Measurements from ENCODE around the gene LTB4R2. TPM values are rescaled to one million over a fixed set of nuclear protein-coding genes. Genes with fewer than 3 reads are reported as not detected.

LTB4R2 gene
- total RNA-seq, 1 experiment from 2014 or later: not detected

DNA sequence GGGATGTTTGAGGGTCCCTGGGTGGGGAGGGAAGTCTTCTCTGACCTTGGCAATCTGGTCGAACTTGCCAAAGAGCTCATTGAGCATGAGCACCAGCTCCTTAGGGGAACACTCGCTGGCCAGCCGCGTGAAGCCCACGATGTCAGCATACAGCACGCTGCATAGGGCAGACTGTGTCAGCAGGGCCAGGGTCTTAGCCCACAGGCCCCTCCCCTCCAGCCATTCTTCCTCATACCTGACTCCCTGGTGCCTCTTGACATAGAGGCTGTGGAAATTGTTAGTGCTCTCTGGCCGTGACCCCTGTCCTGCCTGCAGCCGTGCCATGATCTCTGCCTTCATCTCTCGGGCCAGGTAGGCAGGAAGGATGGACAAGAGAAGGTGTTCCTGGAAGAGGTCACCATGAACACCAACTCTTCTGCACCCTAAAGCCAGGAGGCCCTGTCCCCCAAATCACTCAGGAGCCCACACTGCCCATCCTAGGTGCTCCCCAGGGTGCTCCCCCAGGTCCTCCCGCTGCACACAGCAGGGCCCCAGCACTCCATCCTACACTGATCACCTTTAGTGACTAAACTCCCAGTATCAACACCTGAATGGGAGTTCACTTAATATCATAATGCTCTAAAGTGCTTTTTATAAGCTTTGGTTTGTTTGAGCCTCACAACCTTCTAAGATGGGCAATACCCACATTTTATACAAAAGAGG is 21.2 kb downstream of the LTB4R2 start:
- in situ Hi-C loops (cut with HindIII; ENCODE audit: low pct_unique_long_range_greater_than_20kb, low sequenced_read_pairs): loop anchor here (10.0 kb wide), 1 partner anchor 104 kb away; no protein-coding TSS in a partner anchor
- no peak for DNase-seq (ENCODE audit: low read depth)

DNA sequence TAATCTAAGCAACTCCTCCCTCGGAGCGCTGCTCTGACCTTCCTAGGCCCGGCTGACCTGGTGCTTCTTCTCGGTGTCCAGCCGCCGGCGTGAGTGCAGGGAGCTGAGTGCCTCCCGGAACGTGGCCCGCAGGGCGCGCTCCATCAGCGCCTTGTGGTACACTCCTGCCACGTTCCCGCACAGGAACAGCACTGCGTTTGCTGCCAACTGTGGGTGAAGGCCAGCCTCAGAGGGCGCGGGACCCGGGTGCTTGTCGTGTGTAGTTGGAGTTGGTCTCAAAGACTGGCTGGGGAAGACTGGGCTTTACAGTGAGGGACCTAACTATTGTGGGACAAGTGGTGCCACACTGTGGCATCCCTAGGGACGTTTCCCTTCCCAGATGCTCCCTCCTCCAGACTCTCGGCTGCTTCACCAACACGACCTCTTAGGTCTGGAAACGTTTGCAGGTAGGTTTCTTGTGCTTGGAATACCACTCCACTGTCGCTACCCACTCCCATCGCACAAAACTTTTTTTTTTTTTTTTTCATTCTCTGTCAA is 21.9 kb downstream of the LTB4R2 start:
- in situ Hi-C loops (cut with HindIII; ENCODE audit: low pct_unique_long_range_greater_than_20kb, low sequenced_read_pairs): loop anchor here (10.0 kb wide), 1 partner anchor 103 kb away; no protein-coding TSS in a partner anchor
- DNase-seq (ENCODE audit: low read depth): no peak

DNA sequence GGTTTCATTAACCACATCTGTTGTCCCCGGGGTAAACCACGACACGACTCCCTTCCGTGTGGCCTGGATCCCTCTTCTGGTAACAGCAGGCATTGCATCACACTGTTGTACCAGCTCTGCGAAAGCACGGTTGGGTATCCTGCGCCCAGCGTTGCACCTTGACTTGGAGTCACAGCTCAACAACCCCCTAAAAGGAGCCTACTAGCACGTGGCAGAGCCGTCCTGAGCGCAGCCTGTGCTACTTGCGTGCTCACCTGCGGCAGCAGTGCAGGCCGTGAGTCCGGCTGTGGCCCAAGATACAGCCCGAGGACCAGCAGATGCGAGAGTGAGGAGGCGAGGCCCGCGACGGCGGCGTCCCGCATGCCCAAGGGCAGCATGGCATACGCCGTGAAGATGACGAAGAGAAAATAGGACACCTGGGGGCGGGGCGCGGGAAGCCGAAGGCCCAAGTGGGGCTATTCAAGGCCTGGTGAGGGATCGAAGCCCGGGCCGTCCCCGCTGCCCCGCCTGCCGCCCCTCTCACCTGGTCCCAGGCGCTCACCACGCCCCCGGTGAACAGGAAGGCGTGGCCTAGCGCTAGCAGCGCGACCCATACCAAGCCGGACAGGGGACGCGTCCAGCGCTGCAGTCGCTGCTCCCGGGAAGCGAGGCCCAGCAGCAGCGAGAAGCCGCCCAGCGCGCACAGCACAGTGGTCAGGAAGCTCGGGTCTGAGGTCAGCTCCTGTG is 22.5 kb downstream of the LTB4R2 start:
- DNase-seq (ENCODE audit: low read depth): peak; percentile 22
- in situ Hi-C loops (cut with HindIII; ENCODE audit: low pct_unique_long_range_greater_than_20kb, low sequenced_read_pairs): loop anchor here (10.0 kb wide), 1 partner anchor 102 kb away; no protein-coding TSS in a partner anchor

DNA sequence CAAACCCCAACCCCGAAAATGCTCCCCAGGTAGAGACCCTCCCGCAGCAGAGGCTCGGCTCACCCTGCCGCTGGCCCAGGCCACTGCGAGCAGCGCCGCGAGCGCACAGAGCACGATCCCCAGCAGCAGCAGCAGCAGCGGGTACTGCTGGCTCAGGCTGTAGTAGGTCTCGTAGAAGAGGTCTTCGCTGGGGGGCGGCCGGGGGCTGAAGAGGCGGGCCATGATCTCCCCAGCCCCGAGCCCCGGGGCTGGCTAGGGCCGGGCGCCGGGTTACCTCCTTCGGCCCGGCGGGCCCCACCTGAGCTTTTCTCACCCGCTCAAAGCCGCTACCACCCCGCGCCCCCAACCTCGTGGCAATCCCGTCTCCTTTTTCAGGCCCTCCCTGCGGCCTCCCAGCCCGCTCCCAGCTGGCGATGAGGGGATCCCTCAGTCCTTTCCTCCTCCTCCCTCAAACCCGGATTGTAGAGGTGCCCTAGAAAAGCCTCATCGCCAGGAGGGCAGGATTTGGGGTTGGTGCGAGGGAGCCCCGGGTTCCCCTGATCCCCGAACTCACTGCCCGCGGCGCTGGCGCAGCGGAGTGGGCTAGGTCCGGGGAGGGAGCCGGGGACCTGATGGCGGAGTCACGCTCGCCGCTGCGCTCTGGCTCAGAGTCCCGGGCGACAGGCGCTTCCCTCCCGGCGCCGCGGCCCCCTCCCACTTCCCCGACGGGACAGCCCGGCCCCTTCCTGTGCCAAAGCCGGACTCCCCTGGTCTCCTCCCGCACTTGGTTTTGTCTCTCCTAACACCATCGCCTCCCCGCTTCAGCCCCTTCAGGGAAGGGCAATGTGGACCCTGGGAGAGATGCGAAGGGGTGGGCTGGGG is 24.7 kb downstream of the LTB4R2 start, which contains the start of gene ADCY4:
ADCY4 (minus strand) TSS at position 641 of the 861 bp plus-strand sequence; CDS start at position 222, 419 bp downstream.
- DNase-seq (ENCODE audit: low read depth): no peak
- in situ Hi-C loops (cut with HindIII; ENCODE audit: low pct_unique_long_range_greater_than_20kb, low sequenced_read_pairs): loop anchor here (10.0 kb wide), 1 partner anchor 100 kb away; no protein-coding TSS in a partner anchor

DNA sequence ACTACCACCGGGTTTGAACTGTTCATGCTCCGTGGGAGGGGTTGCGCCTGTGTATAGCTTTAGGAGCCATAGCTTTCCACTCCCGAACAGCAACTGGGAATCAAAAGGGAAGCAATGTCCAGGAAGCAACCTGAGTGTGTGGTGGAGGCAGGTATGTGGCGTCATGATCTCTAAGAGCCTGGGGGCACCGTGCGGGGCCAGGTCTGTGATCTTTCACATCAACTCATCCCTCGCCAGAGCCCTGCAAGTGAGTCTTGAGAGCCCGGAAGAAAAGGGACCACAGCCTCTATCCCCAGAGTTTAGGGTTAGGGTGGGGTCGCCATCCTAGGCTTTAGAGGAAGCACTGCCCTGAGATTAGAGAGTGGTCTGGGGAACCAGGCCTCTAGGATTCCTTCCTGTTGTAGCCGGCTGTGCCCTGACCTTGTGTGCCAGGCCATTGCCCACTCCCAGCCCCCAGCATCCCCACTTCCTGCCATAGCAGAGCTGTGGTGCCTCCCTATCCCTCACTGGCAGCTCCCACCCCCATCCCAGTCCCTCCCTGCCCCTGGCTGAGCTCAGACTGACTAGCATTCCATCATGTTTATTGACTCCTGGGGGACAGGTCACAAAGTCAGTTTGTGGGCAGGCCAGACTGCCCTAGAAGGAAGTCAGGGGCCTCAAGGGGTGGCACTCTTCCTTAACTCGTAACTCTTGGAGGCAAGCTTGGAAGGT is 25.7 kb downstream of the LTB4R2 start:
- DNase-seq (ENCODE audit: low read depth): no peak
- in situ Hi-C loops (cut with HindIII; ENCODE audit: low pct_unique_long_range_greater_than_20kb, low sequenced_read_pairs): loop anchor here (10.0 kb wide), 1 partner anchor 99 kb away; no protein-coding TSS in a partner anchor

DNA sequence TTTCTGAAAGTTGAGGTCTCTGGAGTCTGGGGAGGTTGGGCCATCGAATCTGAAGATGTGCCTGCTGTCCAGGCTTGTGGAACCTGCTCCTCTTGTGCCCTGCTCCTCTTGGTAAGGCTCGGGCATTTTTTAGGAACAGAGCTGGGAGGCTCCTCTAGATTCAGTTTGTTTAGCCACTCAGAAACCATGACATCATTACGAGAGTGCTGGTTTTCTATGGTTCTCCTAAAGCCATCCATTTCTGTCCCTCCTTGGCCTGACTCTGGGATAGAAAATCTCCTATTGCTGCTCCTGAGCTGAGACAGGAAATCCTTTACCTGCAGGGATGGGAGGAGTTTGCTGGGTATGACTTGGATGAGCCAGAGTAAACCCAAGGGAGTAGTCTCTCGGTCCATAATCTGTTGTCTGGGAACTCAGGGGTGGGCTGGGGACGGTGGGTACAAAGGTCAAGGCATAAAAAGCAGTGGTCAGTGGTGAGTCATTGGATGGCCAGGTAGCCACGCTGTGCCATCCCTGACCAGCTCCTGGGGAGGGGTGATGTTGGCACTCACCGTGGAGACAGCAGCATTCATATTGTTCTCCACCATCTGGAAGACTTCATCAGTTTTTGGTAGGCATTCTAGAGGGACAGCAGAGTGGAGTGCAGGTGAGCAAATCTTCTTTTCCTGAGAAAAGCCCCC is 27.3 kb downstream of the LTB4R2 start:
- in situ Hi-C loops (cut with HindIII; ENCODE audit: low pct_unique_long_range_greater_than_20kb, low sequenced_read_pairs): loop anchor here (10.0 kb wide), 1 partner anchor 98 kb away; no protein-coding TSS in a partner anchor
- DNase-seq (ENCODE audit: low read depth): no peak

DNA sequence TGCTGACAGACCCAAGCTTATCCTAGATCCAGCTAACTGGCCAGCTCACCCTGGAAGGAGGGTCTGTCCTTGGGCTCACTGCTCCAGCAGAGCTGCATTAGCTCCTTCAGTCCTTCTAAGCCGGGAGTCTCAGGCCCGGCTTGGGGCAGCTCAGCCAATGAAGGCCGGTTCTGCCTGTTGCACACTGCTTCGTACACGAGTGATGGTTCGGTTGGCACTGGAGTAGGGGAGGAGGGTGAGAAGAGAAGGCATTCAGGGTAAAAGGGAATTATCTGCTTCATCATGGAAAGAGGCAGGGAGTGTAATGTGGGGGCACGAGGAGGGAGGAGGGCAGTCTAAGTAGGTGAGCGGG is 27.9 kb downstream of the LTB4R2 start:
- in situ Hi-C loops (cut with HindIII; ENCODE audit: low pct_unique_long_range_greater_than_20kb, low sequenced_read_pairs): loop anchor here (10.0 kb wide), 1 partner anchor 97 kb away; no protein-coding TSS in a partner anchor
- DNase-seq (ENCODE audit: low read depth): no peak

DNA sequence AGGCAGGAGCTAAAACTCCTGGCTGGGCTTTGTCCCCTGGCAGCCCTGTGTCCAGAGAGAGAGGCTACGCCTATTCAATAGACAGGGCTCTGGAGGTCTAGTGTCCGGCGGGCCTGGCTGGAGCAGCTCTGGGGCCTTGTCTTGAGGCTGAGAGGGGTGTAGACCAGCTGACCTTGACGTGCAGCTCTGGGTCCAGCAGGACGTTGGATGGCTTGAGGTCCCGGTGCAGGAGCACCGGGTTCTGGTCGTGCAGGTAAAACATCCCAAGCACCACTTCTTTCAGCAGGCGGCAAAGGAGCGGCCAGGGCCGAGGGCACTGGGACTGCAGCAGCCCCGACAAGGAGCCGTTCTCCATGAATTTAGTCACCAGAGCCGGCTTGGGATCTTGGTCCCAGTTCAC is 28.9 kb downstream of the LTB4R2 start:
- in situ Hi-C loops (cut with HindIII; ENCODE audit: low pct_unique_long_range_greater_than_20kb, low sequenced_read_pairs): loop anchor here (10.0 kb wide), 1 partner anchor 96 kb away; no protein-coding TSS in a partner anchor
- DNase-seq (ENCODE audit: low read depth): no peak

DNA sequence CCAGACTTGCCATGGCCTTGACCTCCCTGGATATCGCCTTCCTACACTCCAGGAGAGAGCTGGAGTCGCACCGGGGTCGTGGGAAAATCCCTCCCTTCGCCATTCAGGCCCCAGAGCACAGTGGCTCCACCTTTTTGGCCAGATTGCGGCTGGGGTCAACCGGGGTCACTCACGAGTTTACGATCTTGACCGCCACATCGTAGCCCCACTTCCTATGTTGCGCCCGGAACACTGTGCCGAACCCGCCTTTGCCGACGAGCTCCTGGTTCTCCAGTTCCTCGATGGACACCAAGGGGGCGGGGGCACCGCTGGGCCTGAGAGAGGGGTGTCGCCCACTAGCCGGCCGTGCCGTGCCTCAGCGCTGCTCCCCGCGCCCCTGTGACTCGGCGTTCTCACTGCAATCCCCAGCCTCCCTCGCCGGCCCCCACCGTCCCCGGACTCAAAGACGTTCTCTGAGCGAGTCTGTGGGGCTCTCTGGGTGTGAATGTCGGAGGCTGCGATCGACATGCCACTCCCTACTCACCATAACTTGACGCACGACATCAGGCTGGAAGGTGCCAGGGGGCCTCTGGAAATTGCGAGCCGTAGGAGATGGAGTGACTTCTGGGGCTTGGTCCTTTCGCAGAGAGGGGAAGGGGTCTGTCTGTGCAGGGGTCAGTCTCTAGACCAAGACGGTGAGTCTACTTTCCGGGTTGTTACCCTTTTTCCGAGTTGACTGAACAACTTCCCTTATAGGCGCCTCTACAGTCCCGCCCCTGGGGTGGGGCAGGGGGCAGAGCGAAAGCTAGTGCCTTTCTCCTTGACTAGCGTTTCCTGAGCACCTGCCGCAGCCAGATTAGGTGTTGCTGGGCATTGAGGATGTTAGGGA is 29.6 kb downstream of the LTB4R2 start, which contains the start of gene RIPK3:
RIPK3 (minus strand) TSS at position 708 of the 868 bp plus-strand sequence; CDS start at position 543, 165 bp downstream.
- in situ Hi-C loops (cut with HindIII; ENCODE audit: low pct_unique_long_range_greater_than_20kb, low sequenced_read_pairs): loop anchor here (10.0 kb wide), 1 partner anchor 95 kb away; no protein-coding TSS in a partner anchor
- no peak for DNase-seq (ENCODE audit: low read depth)

DNA sequence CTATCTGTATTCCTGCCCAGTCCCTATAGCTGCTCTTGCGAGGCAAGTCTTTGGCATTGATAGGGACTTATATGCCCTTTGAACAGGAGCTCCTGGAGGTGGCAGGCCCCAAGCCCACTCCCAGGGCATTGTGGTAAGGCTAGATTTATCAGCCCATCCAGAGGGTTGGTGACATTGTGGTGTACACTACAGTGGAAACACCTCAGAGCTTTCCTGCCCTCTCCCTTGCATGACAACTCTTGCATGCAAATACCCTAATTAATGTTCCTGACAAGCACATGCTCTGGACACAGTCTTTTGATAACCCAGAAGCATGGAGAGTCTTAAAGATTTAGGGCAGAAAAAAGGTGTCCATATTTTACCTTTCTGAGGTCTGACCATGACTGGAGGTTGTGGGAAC is 30.7 kb downstream of the LTB4R2 start:
- in situ Hi-C loops (cut with HindIII; ENCODE audit: low pct_unique_long_range_greater_than_20kb, low sequenced_read_pairs): no loop called here
- DNase-seq (ENCODE audit: low read depth): no peak

DNA sequence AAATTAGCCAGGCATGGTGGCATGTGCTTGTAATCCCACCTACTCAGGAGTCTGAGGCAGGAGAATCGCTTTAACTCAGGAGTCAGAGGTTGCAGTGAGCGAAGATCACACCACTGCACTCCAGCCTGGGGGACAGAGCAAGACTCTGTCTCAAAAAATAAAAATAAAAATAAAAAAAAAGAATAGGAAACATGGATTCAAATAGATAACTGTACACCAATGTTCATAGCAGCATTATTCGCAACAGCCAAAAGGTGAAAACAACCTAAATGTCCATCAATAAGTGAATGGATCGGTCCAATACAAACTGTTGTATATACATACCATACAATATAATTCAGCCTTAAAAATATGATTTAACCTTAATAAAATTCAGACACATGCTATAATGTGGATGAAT is 32.9 kb downstream of the LTB4R2 start:
- DNase-seq (ENCODE audit: low read depth): no peak
- in situ Hi-C loops (cut with HindIII; ENCODE audit: low pct_unique_long_range_greater_than_20kb, low sequenced_read_pairs): no loop called here

DNA sequence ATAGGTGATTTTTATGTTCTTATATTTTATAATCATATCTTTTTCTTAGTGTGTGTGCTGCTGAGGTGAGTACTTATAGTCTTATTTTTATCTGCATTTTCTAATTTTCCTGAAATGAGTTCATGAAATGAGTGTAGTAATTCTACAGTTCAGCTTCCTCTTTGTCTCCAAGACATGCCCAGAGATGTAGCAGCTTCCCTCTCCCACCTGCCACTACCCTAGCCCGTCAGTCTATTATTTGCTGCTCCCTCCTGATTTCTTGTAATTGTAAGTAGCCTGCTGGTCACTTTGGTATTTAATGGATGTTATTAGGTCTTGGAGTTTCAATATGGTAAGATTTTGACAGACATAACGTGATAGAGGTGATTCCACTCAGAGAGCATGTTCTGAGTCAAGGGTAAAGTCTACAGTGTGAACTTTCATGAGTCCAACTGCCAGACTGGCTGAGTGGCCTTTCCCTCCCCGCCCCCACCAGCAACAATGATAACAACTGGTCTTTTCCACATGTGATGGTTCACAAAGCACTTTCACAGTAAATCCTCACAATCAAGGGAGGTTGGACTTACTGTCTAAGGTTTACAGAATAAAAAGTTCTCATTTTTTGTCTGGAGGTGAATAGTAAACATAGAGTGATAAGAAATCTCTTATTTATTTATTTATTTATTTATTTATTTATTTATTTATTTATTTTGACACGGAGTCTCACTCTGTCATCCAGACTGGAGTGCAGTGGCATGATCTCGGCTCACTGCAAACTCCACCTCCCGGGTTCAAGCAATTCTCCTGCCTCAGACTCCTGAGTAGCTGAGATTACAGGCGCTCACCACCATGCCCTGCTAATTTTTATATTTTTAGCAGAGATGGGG is 34.1 kb downstream of the LTB4R2 start:
- DNase-seq (ENCODE audit: low read depth): no peak
- in situ Hi-C loops (cut with HindIII; ENCODE audit: low pct_unique_long_range_greater_than_20kb, low sequenced_read_pairs): no loop called here

DNA sequence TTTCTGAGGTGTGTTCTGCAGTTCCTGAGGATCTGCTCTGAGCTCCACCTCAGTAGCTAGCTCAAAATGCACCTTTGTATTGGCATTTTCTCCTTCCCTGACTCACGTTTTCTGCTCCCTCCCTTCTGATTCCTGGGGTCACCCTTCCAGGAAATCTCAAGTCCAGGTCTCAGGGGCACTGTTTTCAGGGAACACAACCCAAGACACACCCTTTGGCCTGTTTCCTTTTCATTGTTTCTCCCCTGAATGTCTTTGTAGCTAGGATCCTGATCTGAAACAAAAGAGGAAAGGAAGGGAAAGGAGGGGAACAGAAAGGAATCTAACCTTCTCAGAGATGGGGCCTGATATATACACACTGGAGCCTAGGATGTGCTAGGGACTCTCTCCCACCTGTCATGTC is 37.2 kb downstream of the LTB4R2 start:
- DNase-seq (ENCODE audit: low read depth): no peak
- in situ Hi-C loops (cut with HindIII; ENCODE audit: low pct_unique_long_range_greater_than_20kb, low sequenced_read_pairs): no loop called here

DNA sequence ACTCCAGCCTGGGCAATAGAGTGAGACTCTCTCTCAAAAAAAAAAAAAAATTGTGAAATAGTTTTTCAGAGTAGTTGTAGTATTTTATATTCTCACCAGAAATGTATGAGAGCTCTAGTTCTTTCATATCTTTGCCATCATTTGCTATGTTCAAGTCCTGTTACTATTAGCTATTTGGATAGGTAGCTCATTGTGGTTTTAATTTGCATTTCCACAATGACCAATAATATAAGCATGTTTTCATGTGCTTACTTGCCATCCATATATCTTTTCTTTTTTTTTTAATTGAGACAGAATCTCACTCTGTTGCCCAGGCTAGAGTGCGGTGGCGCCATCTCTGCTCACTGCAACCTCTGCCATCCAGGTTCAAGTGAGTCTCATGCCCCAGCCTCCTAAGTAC is 38.2 kb downstream of the LTB4R2 start:
- DNase-seq (ENCODE audit: low read depth): no peak
- in situ Hi-C loops (cut with HindIII; ENCODE audit: low pct_unique_long_range_greater_than_20kb, low sequenced_read_pairs): no loop called here

DNA sequence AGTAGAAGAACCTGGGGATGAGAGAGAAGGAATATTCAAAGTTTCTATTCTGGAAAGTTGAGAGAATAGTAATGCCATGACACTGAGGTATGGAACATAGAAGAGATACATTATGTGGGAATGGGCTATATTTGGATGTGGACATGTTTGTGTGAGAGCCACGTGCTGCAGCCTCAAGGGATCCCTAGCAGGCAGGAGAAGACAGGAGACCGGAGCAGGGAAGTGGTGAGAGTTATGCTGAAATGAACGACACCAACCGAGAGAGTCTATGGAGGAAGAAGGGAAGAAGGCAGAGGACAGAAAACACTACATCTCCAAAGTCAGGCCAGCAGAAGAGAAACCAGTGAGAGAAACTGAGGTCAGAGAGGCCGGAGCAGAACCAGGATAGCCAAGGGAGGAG is 39.8 kb downstream of the LTB4R2 start:
- in situ Hi-C loops (cut with HindIII; ENCODE audit: low pct_unique_long_range_greater_than_20kb, low sequenced_read_pairs): no loop called here
- no peak for DNase-seq (ENCODE audit: low read depth)

All from Caki2 (cell line).